ENCODE measurements around the gene COL6A2.

Gene COL6A2

GRCh38 chr21:46095083-46095719 is 2.7 kb upstream of the COL6A2 start:
- TF ChIP-seq CTCF (IDR thresholded peaks at IDR 0.05; ENCODE audit: control insufficient read depth, insufficient read depth, low read depth, low read length, missing control alignments), result no peak
- no peak for DNase-seq (ENCODE audit: low read depth)
- no peak overlapping the region for H3K4me3 ChIP-seq (ENCODE audit: control insufficient read depth, low read depth, low read length)

GRCh38 chr21:46095814-46096595 is 1.9 kb upstream of the COL6A2 start:
- TF ChIP-seq CTCF (IDR thresholded peaks at IDR 0.05; ENCODE audit: control insufficient read depth, insufficient read depth, low read depth, low read length, missing control alignments), result no peak
- no peak for DNase-seq (ENCODE audit: low read depth)
- H3K4me3 ChIP-seq (ENCODE audit: control insufficient read depth, low read depth, low read length), result no peak overlapping the region

GRCh38 chr21:46096596-46097335 is 1.1 kb upstream of the COL6A2 start:
- no peak for DNase-seq (ENCODE audit: low read depth)
- TF ChIP-seq CTCF (IDR thresholded peaks at IDR 0.05; ENCODE audit: control insufficient read depth, insufficient read depth, low read depth, low read length, missing control alignments), result no peak
- H3K4me3 ChIP-seq (ENCODE audit: control insufficient read depth, low read depth, low read length), result peak overlapping the region; percentile 75

GRCh38 chr21:46098303-46099141 is 610 bp downstream of the COL6A2 start:
- no peak for DNase-seq (ENCODE audit: low read depth)
- TF ChIP-seq CTCF (IDR thresholded peaks at IDR 0.05; ENCODE audit: control insufficient read depth, insufficient read depth, low read depth, low read length, missing control alignments), result no peak
- peak overlapping the region; percentile 75 for H3K4me3 ChIP-seq (ENCODE audit: control insufficient read depth, low read depth, low read length)

- no peak for DNase-seq (ENCODE audit: low read depth)
Observed at GRCh38 chr21:46099476-46099875, 1.6 kb downstream of the COL6A2 start.

More at GRCh38 chr21:46099476-46099875, 1.6 kb downstream of the COL6A2 start:
- TF ChIP-seq CTCF (IDR thresholded peaks at IDR 0.05; ENCODE audit: control insufficient read depth, insufficient read depth, low read depth, low read length, missing control alignments), result peak; percentile 7
- peak overlapping the region; percentile 75 for H3K4me3 ChIP-seq (ENCODE audit: control insufficient read depth, low read depth, low read length)
